Fibroblast of villous mesenchyme (primary cell): ENCODE data around the gene PRCC. TPM values are rescaled to one million over a fixed set of nuclear protein-coding genes. Genes with fewer than 3 reads are reported as not detected.

Experiments
- DNase-seq: peaks from one replicate; pipeline ENCODE4 v3.0.0-alpha.2; 2010; ENCODE audit warnings: low read depth
- H3K4me3 ChIP-seq: 2 replicates; pipeline ENCODE4 v1.5.1; 2011; ENCODE audit warnings: low read depth, mild to moderate bottlenecking, low read length
- total RNA-seq: library from RNA; depleted of rRNA; stranded (reverse); fragments of >200 nt; gene quantifications from 2 replicates; pipeline ENCODE4 v1.2.3, GENCODE V29; 2012
- TF ChIP-seq, protein P1 (sequence below): IDR thresholded peaks from 2 replicates; pipeline ENCODE4 v1.5.1; 2012; ENCODE audit warnings: low read depth, mild to moderate bottlenecking, low read length; ENCODE audit not compliant: insufficient read depth

Gene PRCC
- total RNA-seq, 1 donor, result 19.0 TPM

DNA sequence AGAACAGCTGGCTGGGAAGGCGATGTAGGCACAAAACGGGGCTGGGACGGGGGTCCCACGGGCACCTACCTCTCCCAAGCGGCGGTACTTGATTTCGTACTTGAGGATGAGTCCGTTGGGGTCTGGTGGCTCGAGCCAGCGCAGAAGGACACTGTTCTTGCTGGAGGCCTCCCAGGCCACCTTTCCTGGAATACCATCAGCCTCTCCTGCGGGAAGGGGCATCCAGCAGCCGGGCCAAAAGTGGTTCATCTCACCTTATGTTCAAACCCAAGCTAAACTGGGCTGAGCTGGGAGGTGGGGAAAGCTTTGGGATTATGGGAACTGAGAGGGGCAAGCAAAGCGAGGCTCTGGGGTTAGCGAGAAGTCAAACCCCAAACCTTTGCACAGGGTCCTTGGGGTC is 77.3 kb downstream of the PRCC start:
- H3K4me3 ChIP-seq, result no peak overlapping the region
- no peak for DNase-seq
- TF ChIP-seq, protein P1, sequence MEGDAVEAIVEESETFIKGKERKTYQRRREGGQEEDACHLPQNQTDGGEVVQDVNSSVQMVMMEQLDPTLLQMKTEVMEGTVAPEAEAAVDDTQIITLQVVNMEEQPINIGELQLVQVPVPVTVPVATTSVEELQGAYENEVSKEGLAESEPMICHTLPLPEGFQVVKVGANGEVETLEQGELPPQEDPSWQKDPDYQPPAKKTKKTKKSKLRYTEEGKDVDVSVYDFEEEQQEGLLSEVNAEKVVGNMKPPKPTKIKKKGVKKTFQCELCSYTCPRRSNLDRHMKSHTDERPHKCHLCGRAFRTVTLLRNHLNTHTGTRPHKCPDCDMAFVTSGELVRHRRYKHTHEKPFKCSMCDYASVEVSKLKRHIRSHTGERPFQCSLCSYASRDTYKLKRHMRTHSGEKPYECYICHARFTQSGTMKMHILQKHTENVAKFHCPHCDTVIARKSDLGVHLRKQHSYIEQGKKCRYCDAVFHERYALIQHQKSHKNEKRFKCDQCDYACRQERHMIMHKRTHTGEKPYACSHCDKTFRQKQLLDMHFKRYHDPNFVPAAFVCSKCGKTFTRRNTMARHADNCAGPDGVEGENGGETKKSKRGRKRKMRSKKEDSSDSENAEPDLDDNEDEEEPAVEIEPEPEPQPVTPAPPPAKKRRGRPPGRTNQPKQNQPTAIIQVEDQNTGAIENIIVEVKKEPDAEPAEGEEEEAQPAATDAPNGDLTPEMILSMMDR, result no peak

DNA sequence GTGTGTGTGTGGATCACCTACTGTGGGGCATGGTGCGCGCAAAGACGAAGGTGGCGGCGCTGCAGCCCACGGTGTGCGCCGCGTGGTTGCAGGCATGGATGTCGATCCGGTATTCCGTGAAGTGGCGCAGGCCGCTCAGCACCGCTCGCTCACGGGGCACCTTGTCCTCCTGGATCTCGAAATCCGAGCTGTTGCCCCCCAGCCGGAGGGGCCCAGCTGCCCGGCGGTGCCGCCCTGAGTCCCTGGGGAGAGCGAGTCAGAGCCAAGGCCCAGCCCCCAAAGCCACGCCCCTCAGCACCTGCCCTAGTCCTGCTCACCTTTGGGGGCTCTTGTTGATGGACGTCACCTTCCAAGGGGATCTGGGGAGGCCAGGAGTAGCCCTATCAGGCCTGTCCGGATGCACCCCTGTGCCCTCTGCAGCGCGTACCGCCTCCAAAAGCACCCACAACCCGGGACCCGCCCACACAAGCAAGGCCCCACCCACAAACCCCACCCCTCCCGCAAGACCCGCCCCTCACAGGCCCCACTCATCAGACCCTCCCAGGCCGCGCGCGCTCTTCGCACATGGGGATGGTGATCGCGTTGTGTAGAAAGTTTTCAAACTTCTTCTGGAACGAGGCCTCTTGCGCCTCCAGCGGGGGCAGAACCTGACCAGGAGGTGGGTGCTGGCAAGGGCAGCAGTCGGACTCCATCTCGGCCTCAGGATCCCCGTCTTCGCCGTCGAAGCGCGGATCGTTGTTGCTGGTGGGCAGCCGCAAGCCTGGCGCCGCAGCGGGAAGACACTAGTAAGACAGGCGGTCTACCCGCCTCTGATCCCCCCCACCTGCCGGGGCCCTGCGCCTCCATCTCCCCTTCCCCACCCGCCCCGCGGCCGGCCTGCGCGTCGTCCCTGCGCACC is 78.0 kb downstream of the PRCC start:
- DNase-seq, result no peak
- TF ChIP-seq, protein P1, result no peak
- H3K4me3 ChIP-seq, result no peak overlapping the region

DNA sequence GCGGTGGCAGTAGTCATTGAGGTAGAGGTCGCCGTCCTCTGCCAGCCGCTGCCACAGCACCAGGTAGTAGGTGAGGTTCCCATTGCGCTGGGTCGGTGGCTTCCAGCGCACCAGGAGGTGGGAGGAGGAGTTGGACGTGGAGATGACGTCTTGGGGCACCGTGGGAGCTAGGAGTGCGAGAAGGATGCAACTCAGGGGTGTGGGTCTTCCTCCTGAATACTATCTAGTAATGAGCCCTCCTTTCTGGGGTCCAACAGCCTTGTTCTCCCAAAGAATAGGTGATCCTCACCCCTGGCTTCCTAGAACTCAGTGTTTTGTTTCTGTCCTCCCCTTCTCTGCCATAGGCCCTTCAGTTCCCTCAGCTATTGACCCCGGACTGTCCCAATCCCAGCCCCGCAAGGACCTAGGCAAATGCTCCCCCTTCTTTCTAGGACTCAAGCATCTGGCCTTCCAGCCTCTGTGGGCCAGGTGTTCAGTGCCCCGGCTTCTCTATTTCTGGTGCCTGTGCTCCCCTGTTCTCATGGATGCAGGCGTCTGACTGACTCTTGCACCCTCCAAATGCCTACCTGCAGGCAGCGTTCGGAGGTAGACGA is 78.7 kb downstream of the PRCC start:
- H3K4me3 ChIP-seq, result no peak overlapping the region
- DNase-seq, result no peak
- TF ChIP-seq, protein P1, result no peak

DNA sequence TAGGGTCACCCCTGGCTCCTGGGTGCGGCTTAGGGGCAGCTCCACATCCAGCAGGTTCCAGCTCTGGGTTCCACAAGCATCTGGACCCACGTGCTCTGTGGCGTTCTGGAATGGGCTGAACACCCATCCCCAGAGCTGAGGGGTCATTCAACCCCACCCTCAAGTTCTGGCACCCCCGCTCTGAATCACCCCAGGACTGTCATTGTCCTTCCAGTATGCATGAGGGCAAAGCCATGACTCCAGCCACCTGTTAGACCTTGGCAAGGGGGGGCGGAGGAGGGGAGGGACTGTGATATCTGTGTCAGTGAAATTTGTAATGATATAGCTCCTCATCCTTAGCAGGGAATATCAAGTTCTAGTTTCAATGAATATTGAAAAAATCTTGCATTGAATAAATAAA is 79.3 kb downstream of the PRCC start:
- DNase-seq, result no peak
- H3K4me3 ChIP-seq, result no peak overlapping the region
- TF ChIP-seq, protein P1, result no peak

DNA sequence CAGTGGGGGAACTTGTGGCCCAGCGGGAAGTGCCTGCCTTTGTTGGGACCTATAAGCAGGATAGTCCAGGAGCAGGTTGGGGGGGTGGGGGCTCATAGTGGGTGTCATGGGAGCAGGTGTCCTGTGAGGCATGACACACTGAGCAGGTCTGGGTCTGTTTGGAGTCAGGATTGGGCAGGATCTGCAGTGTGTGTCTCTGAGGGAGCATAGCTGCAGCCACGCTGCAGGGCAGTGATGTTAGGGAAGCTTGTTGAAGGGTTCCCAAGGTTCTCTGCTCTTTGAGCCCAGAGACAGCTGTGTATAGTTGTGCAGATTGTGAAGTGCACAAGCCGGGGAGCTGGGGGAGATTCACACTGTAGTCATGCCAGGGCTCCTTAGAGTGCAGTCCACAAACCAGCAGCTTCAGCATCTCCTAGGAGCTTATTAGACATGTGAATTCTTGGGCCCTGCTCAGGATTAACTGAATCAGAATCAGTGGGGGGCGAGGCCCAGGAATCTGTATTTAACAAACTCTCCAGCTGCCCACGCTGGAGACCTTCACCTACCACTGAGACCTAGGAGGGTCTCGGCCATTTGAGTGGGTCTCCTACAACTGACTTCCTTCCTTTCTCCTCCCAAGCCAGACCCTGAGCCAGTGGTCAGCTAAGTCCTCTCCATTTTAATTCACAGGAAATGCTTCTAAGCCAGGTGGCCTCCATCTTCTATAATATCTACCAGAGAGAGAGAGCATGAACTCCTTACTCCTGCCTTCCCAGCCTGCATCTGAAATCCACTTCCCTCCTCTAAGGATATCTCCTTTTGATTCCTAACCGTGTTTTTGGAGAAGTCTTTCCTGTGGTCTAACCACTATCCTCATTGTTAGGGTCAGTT is 80.5 kb downstream of the PRCC start:
- no peak for DNase-seq
- TF ChIP-seq, protein P1, result no peak
- no peak overlapping the region for H3K4me3 ChIP-seq

DNA sequence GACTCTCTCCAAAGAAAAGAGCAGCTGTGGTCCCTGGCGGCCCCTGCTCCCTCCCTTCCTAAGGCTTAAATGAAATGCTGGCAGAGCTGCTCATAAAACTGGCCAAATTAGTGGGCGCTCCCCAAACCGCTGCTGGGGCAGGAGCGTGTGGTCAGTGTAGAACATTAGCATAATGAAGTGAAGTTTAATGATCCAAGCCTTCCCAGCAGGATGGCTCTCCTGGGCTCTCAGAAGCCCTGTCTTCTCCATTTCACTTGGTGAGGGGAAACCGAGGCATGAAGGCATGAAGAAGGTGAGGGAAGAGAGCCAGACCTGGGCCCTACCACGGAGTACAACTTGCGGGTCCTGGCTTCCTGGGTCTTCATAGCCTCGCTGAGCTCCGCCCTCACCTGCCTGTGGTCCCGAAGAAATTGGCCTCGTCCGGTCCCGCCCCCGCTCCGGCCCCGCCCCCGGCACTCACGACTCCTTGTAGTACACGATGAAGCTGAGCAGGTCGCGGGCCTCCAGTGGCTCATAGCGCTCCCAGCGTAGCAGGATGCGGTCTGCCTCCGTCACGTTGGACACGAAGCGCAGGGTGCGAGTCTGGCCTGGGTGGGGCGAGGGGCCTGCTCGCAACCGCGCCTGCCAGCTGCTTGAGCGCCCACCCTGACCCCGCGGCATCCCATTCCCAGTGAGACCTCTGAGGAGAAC is 81.3 kb downstream of the PRCC start:
- H3K4me3 ChIP-seq, result no peak overlapping the region
- no peak for DNase-seq
- TF ChIP-seq, protein P1, result no peak
